Caco-2 (cell line): ENCODE data around the gene HRH4. TPM values are rescaled to one million over a fixed set of nuclear protein-coding genes. Genes with fewer than 3 reads are reported as not detected.

Source experiments
- BruUV-seq: library from RNA; stranded (reverse); fragments of 400-500 nt; replicated peaks from 2 replicates; lab custom pipeline; 2021; lab: Mats Ljungman, UMichigan
- CTCF ChIA-PET: fragments of 300-600 bp; sonication (Branson Sonifier 250); formaldehyde crosslinking; loops from one replicate; lab custom pipeline; 2022; ENCODE audit warnings: antibody characterized with exemption; lab: Charles Lee
- POLR2A ChIA-PET: fragments of 300-600 bp; sonication (Branson Sonifier 250); formaldehyde crosslinking; loops from one replicate; lab custom pipeline; 2022; ENCODE audit warnings: antibody characterized with exemption; lab: Charles Lee
- DNase-seq, 2 experiments: peaks; one replicate each; pipeline versions ENCODE4 v3.0.0 to v3.0.0-alpha.2; 2020 to 2022
- H3K27me3 ChIP-seq: replicated peaks from 2 replicates; pipeline ENCODE4 v1.6.0; 2011; ENCODE audit warnings: low read length; ENCODE audit not compliant: control insufficient read depth, insufficient read depth
- H3K36me3 ChIP-seq: 2 replicates; pipeline ENCODE4 v1.5.1; 2011; ENCODE audit warnings: low read length; ENCODE audit not compliant: control insufficient read depth, insufficient read depth
- H3K4me1 ChIP-seq: fragments of 250-450 bp; sonication (Bioruptor Pico); 2 replicates; pipeline ENCODE4 v1.5.1; 2020; ENCODE audit warnings: mild to moderate bottlenecking
- H3K4me3 ChIP-seq: 2 replicates; pipeline ENCODE4 v1.5.1; 2011; ENCODE audit warnings: low read depth, mild to moderate bottlenecking, control low read depth, low read length
- H3K9me3 ChIP-seq: fragments of 250-450 bp; sonication (Bioruptor Pico); 2 replicates; pipeline ENCODE4 v1.5.1; 2020; ENCODE audit warnings: mild to moderate bottlenecking, moderate library complexity
- H3K27ac Mint-ChIP-seq: one replicate; pipeline ENCODE4 v1.8.0; 2022; ENCODE audit warnings: mixed read lengths; ENCODE audit not compliant: unreplicated experiment
- H3K27me3 Mint-ChIP-seq: one replicate; pipeline ENCODE4 v1.8.0; 2022; ENCODE audit warnings: mixed read lengths; ENCODE audit not compliant: insufficient read depth, unreplicated experiment
- H3K36me3 Mint-ChIP-seq: one replicate; pipeline ENCODE4 v1.8.0; 2022; ENCODE audit warnings: mild to moderate bottlenecking, mixed read lengths; ENCODE audit not compliant: insufficient read depth, unreplicated experiment
- H3K4me1 Mint-ChIP-seq: one replicate; pipeline ENCODE4 v1.8.0; 2022; ENCODE audit warnings: low read depth, mixed read lengths; ENCODE audit not compliant: unreplicated experiment
- H3K4me3 Mint-ChIP-seq: one replicate; pipeline ENCODE4 v1.8.0; 2022; ENCODE audit warnings: mild to moderate bottlenecking, moderate library complexity, mixed read lengths; ENCODE audit not compliant: unreplicated experiment
- H3K9me3 Mint-ChIP-seq: one replicate; pipeline ENCODE4 v1.8.0; 2022; ENCODE audit warnings: mixed read lengths; ENCODE audit not compliant: unreplicated experiment
- CTCF ChIP-seq, 2 experiments: fragments of 200-600 bp in 1 of 2; IDR thresholded peaks; 1 replicate in 1 of 2; 2 replicates in 1 of 2; pipeline versions ENCODE4 v1.5.1 to v1.8.0; 2011 to 2022; ENCODE audit warnings: antibody characterized with exemption in 1 of 2, control low read depth in 1 of 2, inconsistent platforms in 1 of 2, low read depth in 1 of 2, low read length in 1 of 2, mild to moderate bottlenecking in 1 of 2, moderate library complexity in 1 of 2; ENCODE audit not compliant: insufficient read depth in 1 of 2, severe bottlenecking in 1 of 2, unreplicated experiment in 1 of 2
- intact Hi-C: fragments of 100-400 bp; cut with micrococcal nuclease; formaldehyde crosslinking; loops from one replicate; pipeline ENCODE4 v1.10.0; 2022; ENCODE audit not compliant: unreplicated experiment
- total RNA-seq: library from RNA; stranded (reverse); gene quantifications from 2 replicates; pipeline ENCODE4 v1.2.3, GENCODE V29; 2022

HRH4 gene
- total RNA-seq, 1 experiment from 2014 or later, result not detected

GRCh38 chr18:24482821-24483220, 22.4 kb downstream of the HRH4 start:
- CTCF ChIA-PET, result no interaction called here
- Mint-ChIP-seq H3K27me3 (no peaks in the 10 kb centered on the region), H3K36me3 (no peaks in the 10 kb centered on the region), H3K4me1 (no peaks in the 10 kb centered on the region), H3K4me3 (no peak overlapping the region), H3K9me3 (no peaks in the 10 kb centered on the region), H3K27ac (no peak overlapping the region)
- no peak for TF ChIP-seq CTCF (IDR thresholded peaks at IDR 0.05; ENCODE audit: insufficient read depth in 1 of 2, low read depth in 1 of 2, low read length in 1 of 2, severe bottlenecking in 1 of 2, unreplicated experiment in 1 of 2)
- Histone ChIP-seq H3K4me3 (no peak overlapping the region), H3K36me3 (no peaks in the 10 kb centered on the region), H3K9me3 (no peaks in the 10 kb centered on the region), H3K27me3 (no peaks in the 10 kb centered on the region), H3K4me1 (no peaks in the 10 kb centered on the region)
- POLR2A ChIA-PET, result no interaction called here
- intact Hi-C loops, result no loop called here
- no TSS peak for BruUV-seq
- DNase-seq, result no peak

GRCh38 chr18:24485681-24486080, 25.2 kb downstream of the HRH4 start:
- no peaks in the 10 kb centered on the region for H3K9me3 Mint-ChIP-seq
- no peak overlapping the region for H3K4me3 Mint-ChIP-seq
- POLR2A ChIA-PET, result no interaction called here
- CTCF ChIA-PET, result no interaction called here
- no peaks in the 10 kb centered on the region for H3K36me3 Mint-ChIP-seq
- intact Hi-C loops, result loop anchor here (2.0 to 5.0 kb wide), 2 partner anchors 52 to 241 kb away; no protein-coding TSS in a partner anchor
- TF ChIP-seq CTCF (IDR thresholded peaks at IDR 0.05; ENCODE audit: insufficient read depth in 1 of 2, low read depth in 1 of 2, low read length in 1 of 2, severe bottlenecking in 1 of 2, unreplicated experiment in 1 of 2), result no peak
- DNase-seq, result no peak
- no peaks in the 10 kb centered on the region for H3K4me1 Mint-ChIP-seq
- Histone ChIP-seq H3K36me3 (no peaks in the 10 kb centered on the region), H3K27me3 (no peaks in the 10 kb centered on the region), H3K4me1 (no peaks in the 10 kb centered on the region), H3K4me3 (no peak overlapping the region), H3K9me3 (no peaks in the 10 kb centered on the region)
- no TSS peak for BruUV-seq
- no peaks in the 10 kb centered on the region for H3K27me3 Mint-ChIP-seq
- H3K27ac Mint-ChIP-seq, result no peak overlapping the region

- Histone ChIP-seq H3K4me1 (no peaks in the 10 kb centered on the region), H3K36me3 (no peaks in the 10 kb centered on the region), H3K9me3 (no peaks in the 10 kb centered on the region), H3K27me3 (no peaks in the 10 kb centered on the region), H3K4me3 (no peak overlapping the region)
- ChIA-PET POLR2A (no interaction called here), CTCF (interaction anchor here (1.1 to 1.6 kb wide), 2 partner anchors 39 to 53 kb away, joined by 3 to 4 read pairs; no protein-coding TSS in a partner anchor)
- no peak for TF ChIP-seq CTCF (IDR thresholded peaks at IDR 0.05; ENCODE audit: insufficient read depth in 1 of 2, low read depth in 1 of 2, low read length in 1 of 2, severe bottlenecking in 1 of 2, unreplicated experiment in 1 of 2)
- intact Hi-C loops, result loop anchor here (1.0 to 5.0 kb wide), 3 partner anchors 51 to 240 kb away; no protein-coding TSS in a partner anchor
- no peak overlapping the region for H3K27ac Mint-ChIP-seq
- no peaks in the 10 kb centered on the region for H3K27me3 Mint-ChIP-seq
- H3K36me3 Mint-ChIP-seq, result no peaks in the 10 kb centered on the region
- BruUV-seq, result no TSS peak
- no peak overlapping the region for H3K4me3 Mint-ChIP-seq
- no peak for DNase-seq
- H3K9me3 Mint-ChIP-seq, result no peaks in the 10 kb centered on the region
- no peaks in the 10 kb centered on the region for H3K4me1 Mint-ChIP-seq
Measured at GRCh38 chr18:24486684-24487083, 26.2 kb downstream of the HRH4 start.
